ENCODE measurements around the gene MS4A4E. TPM values are rescaled to one million over a fixed set of nuclear protein-coding genes. Genes with fewer than 3 reads are reported as not detected.

The MS4A4E gene
- polyA plus RNA-seq, 1 donor (not counting 4 experiments of a cell fraction or from before 2014, with no cell fraction given) = not detected

GRCh38 chr11:60197442-60197841, 45.5 kb downstream of the MS4A4E start:
- Histone ChIP-seq H3K9me3 (ENCODE audit: control insufficient read depth, low read depth, low read length) (no peaks in the 10 kb centered on the region), H3K27me3 (ENCODE audit: control insufficient read depth, extremely low read depth, insufficient read depth, low read length) (no peaks in the 10 kb centered on the region), H2AFZ (ENCODE audit: control insufficient read depth, low read length) (no peak overlapping the region), H4K20me1 (ENCODE audit: control insufficient read depth, extremely low read depth, insufficient read depth, low read length) (no peaks in the 10 kb centered on the region), H3K4me2 (ENCODE audit: control insufficient read depth, extremely low read depth, insufficient read depth, low read depth, low read length) (no peak overlapping the region), H3K36me3 (ENCODE audit: control insufficient read depth in 2 of 2, extremely low read depth in 1 of 2, insufficient read depth in 2 of 2, low read length in 2 of 2) (no peaks in the 10 kb centered on the region), H3K27ac (ENCODE audit: control insufficient read depth, insufficient read depth, low read length) (no peak overlapping the region), H3K9ac (ENCODE audit: control insufficient read depth, extremely low read depth, insufficient read depth, low read length) (no peak overlapping the region), H3K9me1 (ENCODE audit: control insufficient read depth, extremely low read depth, insufficient read depth, low read length) (no peaks in the 10 kb centered on the region), H3K4me3 (ENCODE audit: control insufficient read depth in 2 of 3, extremely low read depth in 1 of 3, insufficient read depth in 2 of 3, low read depth in 1 of 3, low read length in 3 of 3) (no peak overlapping the region), H3K79me2 (ENCODE audit: control insufficient read depth, insufficient read depth, low read length) (no peaks in the 10 kb centered on the region), H3K4me1 (ENCODE audit: control insufficient read depth, extremely low read depth, insufficient read depth, low read length) (no peaks in the 10 kb centered on the region)
- TF ChIP-seq, protein P1, sequence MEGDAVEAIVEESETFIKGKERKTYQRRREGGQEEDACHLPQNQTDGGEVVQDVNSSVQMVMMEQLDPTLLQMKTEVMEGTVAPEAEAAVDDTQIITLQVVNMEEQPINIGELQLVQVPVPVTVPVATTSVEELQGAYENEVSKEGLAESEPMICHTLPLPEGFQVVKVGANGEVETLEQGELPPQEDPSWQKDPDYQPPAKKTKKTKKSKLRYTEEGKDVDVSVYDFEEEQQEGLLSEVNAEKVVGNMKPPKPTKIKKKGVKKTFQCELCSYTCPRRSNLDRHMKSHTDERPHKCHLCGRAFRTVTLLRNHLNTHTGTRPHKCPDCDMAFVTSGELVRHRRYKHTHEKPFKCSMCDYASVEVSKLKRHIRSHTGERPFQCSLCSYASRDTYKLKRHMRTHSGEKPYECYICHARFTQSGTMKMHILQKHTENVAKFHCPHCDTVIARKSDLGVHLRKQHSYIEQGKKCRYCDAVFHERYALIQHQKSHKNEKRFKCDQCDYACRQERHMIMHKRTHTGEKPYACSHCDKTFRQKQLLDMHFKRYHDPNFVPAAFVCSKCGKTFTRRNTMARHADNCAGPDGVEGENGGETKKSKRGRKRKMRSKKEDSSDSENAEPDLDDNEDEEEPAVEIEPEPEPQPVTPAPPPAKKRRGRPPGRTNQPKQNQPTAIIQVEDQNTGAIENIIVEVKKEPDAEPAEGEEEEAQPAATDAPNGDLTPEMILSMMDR (optimal IDR thresholded peaks at IDR 0.05 in 1 of 3, IDR thresholded peaks at IDR 0.05 in 1 of 3, conservative IDR thresholded peaks at IDR 0.05 in 1 of 3; ENCODE audit: extremely low read depth in 1 of 3, insufficient read depth in 2 of 3, low read length in 3 of 3) = no peak
- no peak for TF ChIP-seq EZH2 (IDR thresholded peaks at IDR 0.05; ENCODE audit: low read length)
- no peak for DNase-seq (ENCODE audit: low read depth, low spot score)
- FAIRE-seq = no peak
- dilution Hi-C loops (cut with MboI; ENCODE audit: extremely low pct_ligation_motif_present, low sequenced_read_pairs) = no loop called here

DNA sequence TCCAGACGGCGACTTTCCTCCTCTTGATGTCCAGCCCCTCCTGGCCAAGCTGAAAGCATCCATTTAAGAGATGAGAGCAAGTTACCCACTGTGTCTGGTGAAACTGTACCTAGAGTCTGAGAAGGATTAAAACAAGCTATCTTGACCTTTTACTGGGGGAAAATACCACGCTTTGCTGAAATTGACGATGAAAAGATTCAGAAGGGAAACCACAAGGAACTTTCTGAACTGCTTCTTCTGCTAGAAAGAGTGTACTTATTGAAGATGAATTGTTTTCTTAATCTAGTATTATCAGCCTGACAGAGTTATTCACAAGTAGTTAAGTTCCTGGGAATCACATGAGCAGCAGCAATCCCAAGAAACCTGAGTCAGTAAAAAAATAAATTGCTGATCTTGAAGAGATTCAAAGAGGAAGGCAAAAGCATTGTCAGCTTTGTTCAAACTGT, 47.0 kb downstream of the MS4A4E start:
- Histone ChIP-seq H3K36me3 (ENCODE audit: control insufficient read depth in 2 of 2, extremely low read depth in 1 of 2, insufficient read depth in 2 of 2, low read length in 2 of 2) (no peaks in the 10 kb centered on the region), H3K79me2 (ENCODE audit: control insufficient read depth, insufficient read depth, low read length) (no peaks in the 10 kb centered on the region), H3K4me2 (ENCODE audit: control insufficient read depth, extremely low read depth, insufficient read depth, low read depth, low read length) (no peak overlapping the region), H3K27me3 (ENCODE audit: control insufficient read depth, extremely low read depth, insufficient read depth, low read length) (no peaks in the 10 kb centered on the region), H2AFZ (ENCODE audit: control insufficient read depth, low read length) (no peak overlapping the region), H3K9ac (ENCODE audit: control insufficient read depth, extremely low read depth, insufficient read depth, low read length) (no peak overlapping the region), H3K9me1 (ENCODE audit: control insufficient read depth, extremely low read depth, insufficient read depth, low read length) (no peaks in the 10 kb centered on the region), H3K27ac (ENCODE audit: control insufficient read depth, insufficient read depth, low read length) (no peak overlapping the region), H3K4me3 (ENCODE audit: control insufficient read depth in 2 of 3, extremely low read depth in 1 of 3, insufficient read depth in 2 of 3, low read depth in 1 of 3, low read length in 3 of 3) (no peak overlapping the region), H3K9me3 (ENCODE audit: control insufficient read depth, low read depth, low read length) (no peaks in the 10 kb centered on the region), H4K20me1 (ENCODE audit: control insufficient read depth, extremely low read depth, insufficient read depth, low read length) (no peaks in the 10 kb centered on the region), H3K4me1 (ENCODE audit: control insufficient read depth, extremely low read depth, insufficient read depth, low read length) (no peaks in the 10 kb centered on the region)
- no peak for DNase-seq (ENCODE audit: low read depth, low spot score)
- TF ChIP-seq, protein P1 (optimal IDR thresholded peaks at IDR 0.05 in 1 of 3, IDR thresholded peaks at IDR 0.05 in 1 of 3, conservative IDR thresholded peaks at IDR 0.05 in 1 of 3; ENCODE audit: extremely low read depth in 1 of 3, insufficient read depth in 2 of 3, low read length in 3 of 3) = no peak
- TF ChIP-seq EZH2 (IDR thresholded peaks at IDR 0.05; ENCODE audit: low read length) = no peak
- dilution Hi-C loops (cut with MboI; ENCODE audit: extremely low pct_ligation_motif_present, low sequenced_read_pairs) = no loop called here
- FAIRE-seq = no peak
